Brain microvascular endothelial cell (primary cell): Measurements from ENCODE around the gene RAD9A.

ENCODE experiments used
- DNase-seq: peaks from one replicate; pipeline ENCODE4 v3.0.0-alpha.2; 2020
- H3K27ac ChIP-seq: fragments of 250-450 bp; sonication (Bioruptor Pico); 2 replicates; pipeline ENCODE4 v1.5.1; 2020; ENCODE audit warnings: mild to moderate bottlenecking, moderate library complexity
- H3K27me3 ChIP-seq: fragments of 250-450 bp; sonication (Bioruptor Pico); replicated peaks from 2 replicates; pipeline ENCODE4 v1.5.1; 2020; ENCODE audit warnings: mild to moderate bottlenecking
- H3K36me3 ChIP-seq: fragments of 250-450 bp; sonication (Bioruptor Pico); replicated peaks from 2 replicates; pipeline ENCODE4 v1.5.1; 2020; ENCODE audit warnings: mild to moderate bottlenecking
- H3K4me3 ChIP-seq: 2 replicates; pipeline ENCODE4 v1.5.1; 2011; ENCODE audit warnings: low read depth, mild to moderate bottlenecking, control low read depth, low read length, moderate library complexity
- CTCF ChIP-seq: IDR thresholded peaks from 2 replicates; pipeline ENCODE4 v1.5.1; 2011; ENCODE audit warnings: low read depth, mild to moderate bottlenecking, moderate library complexity, low read length, control low read depth, inconsistent platforms; ENCODE audit errors: missing control alignments
- in situ Hi-C: cut with HindIII; loops from 2 replicates; pipeline ENCODE4 v1.10.0; 2017; ENCODE audit warnings: low sequenced_read_pairs, low pct_ligation_motif_present

Gene RAD9A

GRCh38 chr11:67353317-67354074 is 38.3 kb upstream of the RAD9A start, which contains the start of gene POLD4:
TSS of gene POLD4 (minus strand) at chr11:67353546. CDS start at chr11:67353399, 147 bp downstream.
- Histone ChIP-seq H3K36me3 (no peaks in the 10 kb centered on the region), H3K27ac (peak within 1 kb of the TSS; percentile 97), H3K27me3 (no peaks in the 10 kb centered on the region), H3K4me3 (peak within 1 kb of the TSS; percentile 75)
- DNase-seq, result peak; percentile 97
- TF ChIP-seq CTCF, result no peak
- in situ Hi-C loops, result no loop called here

GRCh38 chr11:67354075-67355022 is 37.4 kb upstream of the RAD9A start:
- peak overlapping the region; percentile 75 for H3K4me3 ChIP-seq
- no peaks in the 10 kb centered on the region for H3K27me3 ChIP-seq
- H3K27ac ChIP-seq, result peak overlapping the region; percentile 97
- peak; percentile 97 for DNase-seq
- in situ Hi-C loops, result no loop called here
- H3K36me3 ChIP-seq, result no peaks in the 10 kb centered on the region
- peak; percentile 45 for TF ChIP-seq CTCF

- H3K4me3 ChIP-seq, result no peak overlapping the region
- in situ Hi-C loops, result no loop called here
Measured at GRCh38 chr11:67355023-67355793, 36.6 kb upstream of the RAD9A start.

GRCh38 chr11:67355794-67356386 is 35.9 kb upstream of the RAD9A start:
- Histone ChIP-seq H3K4me3 (no peak overlapping the region), H3K36me3 (no peaks in the 10 kb centered on the region)
- TF ChIP-seq CTCF, result no peak

More at GRCh38 chr11:67355023-67355793, 36.6 kb upstream of the RAD9A start:
- peak overlapping the region; percentile 97 for H3K27ac ChIP-seq
- no peaks in the 10 kb centered on the region for H3K27me3 ChIP-seq
- no peak for DNase-seq
- no peaks in the 10 kb centered on the region for H3K36me3 ChIP-seq
- no peak for TF ChIP-seq CTCF

GRCh38 chr11:67356387-67356863 is 35.4 kb upstream of the RAD9A start:
- H3K4me3 ChIP-seq, result no peak overlapping the region
- H3K27me3 ChIP-seq, result no peaks in the 10 kb centered on the region
- H3K36me3 ChIP-seq, result no peaks in the 10 kb centered on the region
- in situ Hi-C loops, result no loop called here
- TF ChIP-seq CTCF, result no peak
- peak overlapping the region; percentile 97 for H3K27ac ChIP-seq
- no peak for DNase-seq

More at GRCh38 chr11:67355794-67356386, 35.9 kb upstream of the RAD9A start:
- H3K27me3 ChIP-seq, result no peaks in the 10 kb centered on the region
- in situ Hi-C loops, result no loop called here
- no peak for DNase-seq
- H3K27ac ChIP-seq, result peak overlapping the region; percentile 97
